NOMO-1 treated with dmso at 0.1 percent for 144 hours (cell line): Measurements from ENCODE around the gene DDX47.
"Not testable (repeated sequence)": the region's sequence is repeated elsewhere in the genome, so short reads cannot be mapped to it uniquely, and the experiment has no call there.

Source experiments
- DNase-seq: peaks from one replicate; lab custom pipeline; 2025; ENCODE audit not compliant: unreplicated experiment; lab: John Stamatoyannopoulos, UW

Gene DDX47

GRCh38 chr12:12796928-12797793 is 16.0 kb upstream of the DDX47 start:
- no peak for DNase-seq

GRCh38 chr12:12797794-12798152 is 15.4 kb upstream of the DDX47 start:
- DNase-seq, result no peak

GRCh38 chr12:12798480-12798879 is 14.7 kb upstream of the DDX47 start:
- DNase-seq, result no peak

GRCh38 chr12:12799163-12799920 is 13.8 kb upstream of the DDX47 start:
- DNase-seq, result no peak

GRCh38 chr12:12800406-12801180 is 12.6 kb upstream of the DDX47 start:
- no peak for DNase-seq

GRCh38 chr12:12801656-12802055 is 11.5 kb upstream of the DDX47 start:
- DNase-seq, result not testable (repeated sequence)

GRCh38 chr12:12803186-12803585 is 10.0 kb upstream of the DDX47 start:
- DNase-seq, result peak; percentile 34

GRCh38 chr12:12804011-12804410 is 9.1 kb upstream of the DDX47 start:
- DNase-seq, result no peak

- DNase-seq, result no peak
These were observed 8.7 kb upstream of the DDX47 start for GRCh38 chr12:12804432-12804886.

GRCh38 chr12:12806784-12807516 is 6.2 kb upstream of the DDX47 start:
- DNase-seq, result no peak

GRCh38 chr12:12807517-12807903 is 5.6 kb upstream of the DDX47 start:
- DNase-seq, result not testable (repeated sequence)

GRCh38 chr12:12807970-12808702 is 5.0 kb upstream of the DDX47 start:
- no peak for DNase-seq

GRCh38 chr12:12810553-12811021 is 2.6 kb upstream of the DDX47 start:
- DNase-seq, result no peak

- DNase-seq, result no peak
These were observed 1.8 kb upstream of the DDX47 start for GRCh38 chr12:12811343-12811742.

- no peak for DNase-seq
These were observed 972 bp upstream of the DDX47 start for GRCh38 chr12:12812174-12812573.

- DNase-seq, result no peak
These were observed 477 bp upstream of the DDX47 start for GRCh38 chr12:12812618-12813119.

- no peak for DNase-seq
These were observed 4.5 kb downstream of the DDX47 start for GRCh38 chr12:12817616-12818015.

- no peak for DNase-seq
These were observed 5.6 kb downstream of the DDX47 start for GRCh38 chr12:12818701-12819100.

- no peak for DNase-seq
These were observed 6.1 kb downstream of the DDX47 start for GRCh38 chr12:12819221-12819620.
